Activated CD8-positive, alpha-beta memory T cell treated with anti-CD3 and anti-CD28 coated beads for 1 hour (primary cell): ENCODE data around the gene SP9.
"Not testable (repeated sequence)": the region's sequence is repeated elsewhere in the genome, so short reads cannot be mapped to it uniquely, and the experiment has no call there.

Source experiments
- DNase-seq, 2 donors: peaks; one replicate each; pipeline ENCODE4 v3.0.0-alpha.2; 2020; ENCODE audit warnings: low read depth in 1 of 2; ENCODE audit errors: extremely low read depth in 1 of 2

Gene SP9

GRCh38 chr2:174344716-174345461, 10.1 kb downstream of the SP9 start:
- no peak for DNase-seq

- DNase-seq, result no peak
Observed at GRCh38 chr2:174350018-174350417, 15.3 kb downstream of the SP9 start.

- DNase-seq, result no peak
Observed at GRCh38 chr2:174350593-174351181, 15.9 kb downstream of the SP9 start.

- DNase-seq, result no peak
Observed at GRCh38 chr2:174353004-174353403, 18.2 kb downstream of the SP9 start.

- DNase-seq, result no peak
Observed at GRCh38 chr2:174356347-174356746, 21.6 kb downstream of the SP9 start.

GRCh38 chr2:174359663-174360062, 24.9 kb downstream of the SP9 start:
- not testable (repeated sequence) for DNase-seq

GRCh38 chr2:174362949-174363348, 28.2 kb downstream of the SP9 start:
- DNase-seq, result no peak

- DNase-seq, result not testable (repeated sequence)
Observed at GRCh38 chr2:174363492-174364225, 28.9 kb downstream of the SP9 start.

- DNase-seq, result no peak
Observed at GRCh38 chr2:174364628-174365027, 29.9 kb downstream of the SP9 start.

- DNase-seq, result no peak
Observed at GRCh38 chr2:174365571-174365970, 30.8 kb downstream of the SP9 start.

- DNase-seq, result no peak
Observed at GRCh38 chr2:174368691-174369090, 33.9 kb downstream of the SP9 start.

GRCh38 chr2:174376967-174377366, 42.2 kb downstream of the SP9 start:
- no peak for DNase-seq

- no peak for DNase-seq
Observed at GRCh38 chr2:174383796-174384195, 49.0 kb downstream of the SP9 start.

GRCh38 chr2:174385201-174385600, 50.4 kb downstream of the SP9 start:
- no peak for DNase-seq
